ENCODE results near the gene ALDH1A3. TPM values are rescaled to one million over a fixed set of nuclear protein-coding genes. Genes with fewer than 3 reads are reported as not detected.

Gene ALDH1A3
- polyA plus RNA-seq, 3 donors: 10.3 to 150 (median 118) TPM

GRCh38 chr15:100959066-100960050 lies 79.7 kb downstream of the ALDH1A3 start:
- H3K27ac ChIP-seq (ENCODE audit: low read depth, low read length): no peak overlapping the region
- WGBS, 3 donors: 50 to 84% (median 51%) methylated on average over 14 of the region's 14 CpGs

Other genes with a start within 250 kb of the ALDH1A3 start
- gene LRRK1, start 39.5 kb downstream of the ALDH1A3 start, polyA plus RNA-seq: 10 to 100 TPM in 1 of 3 donors, 1 to 10 TPM in 2; 5.2 to 11.5 (median 5.9) TPM